CD14-positive monocyte (primary cell): ENCODE results near the gene OR1L6. TPM values are rescaled to one million over a fixed set of nuclear protein-coding genes. Genes with fewer than 3 reads are reported as not detected.

Experiments
- DNase-seq, 3 donors: peaks; one replicate each; pipeline ENCODE4 v3.0.0-alpha.2; 2011 to 2022
- H2AFZ ChIP-seq: 2 replicates; pipeline ENCODE4 v1.6.0; 2012; ENCODE audit warnings: mild to moderate bottlenecking, low read depth, low read length, inconsistent platforms; ENCODE audit not compliant: insufficient read depth, poor library complexity, severe bottlenecking
- H3K27ac ChIP-seq, 2 donors: 1 replicate in 1 of 2; 2 replicates in 1 of 2; pipeline ENCODE4 v1.5.1; 2012 to 2013; ENCODE audit warnings: low read length in 2 of 2, control low read depth in 1 of 2, inconsistent platforms in 1 of 2, low read depth in 1 of 2, mild to moderate bottlenecking in 1 of 2
- H3K27me3 ChIP-seq, 2 donors: one replicate each; pipeline versions ENCODE4 v1.6.0 to v1.6.1; 2011 to 2013; ENCODE audit warnings: low read length in 2 of 2; ENCODE audit not compliant: control insufficient read depth in 2 of 2, insufficient read depth in 2 of 2
- H3K36me3 ChIP-seq, 2 donors: replicated peaks in 1 of 2; 1 replicate in 1 of 2; 2 replicates in 1 of 2; pipeline versions ENCODE4 v1.5.1 to v1.6.1; 2012 to 2013; ENCODE audit warnings: low read length in 2 of 2, control low read depth in 1 of 2, inconsistent platforms in 1 of 2, mild to moderate bottlenecking in 1 of 2; ENCODE audit not compliant: insufficient read depth in 2 of 2, control insufficient read depth in 1 of 2
- H3K4me1 ChIP-seq, 2 donors: 1 replicate in 1 of 2; 2 replicates in 1 of 2; pipeline versions ENCODE4 v1.5.1 to v1.6.1; 2012 to 2013; ENCODE audit warnings: low read length in 2 of 2, control low read depth in 1 of 2, inconsistent platforms in 1 of 2, mild to moderate bottlenecking in 1 of 2, moderate library complexity in 1 of 2; ENCODE audit not compliant: insufficient read depth in 2 of 2, control insufficient read depth in 1 of 2
- H3K4me2 ChIP-seq: replicated peaks from 2 replicates; pipeline ENCODE3; 2012; ENCODE audit warnings: low read length, moderate library complexity, mild to moderate bottlenecking; ENCODE audit not compliant: poor library complexity, severe bottlenecking; ENCODE audit errors: extremely low read depth
- H3K4me3 ChIP-seq, 3 experiments: fragments of 200-600 bp in 1 of 3; sonication (generic) in 1 of 3; replicated peaks in 1 of 3; 1 replicate in 2 of 3; 2 replicates in 1 of 3; pipeline ENCODE4 v1.5.1; 2011 to 2013; ENCODE audit warnings: low read length in 3 of 3, mild to moderate bottlenecking in 3 of 3, control low read depth in 2 of 3, low read depth in 2 of 3, inconsistent platforms in 1 of 3, moderate library complexity in 1 of 3
- H3K79me2 ChIP-seq: 2 replicates; pipeline ENCODE4 v1.6.0; 2012; ENCODE audit warnings: mild to moderate bottlenecking, control low read depth, inconsistent platforms, low read length, moderate library complexity; ENCODE audit not compliant: insufficient read depth
- H3K9ac ChIP-seq: 2 replicates; pipeline ENCODE4 v1.6.0; 2017; ENCODE audit warnings: low read length, mild to moderate bottlenecking; ENCODE audit not compliant: insufficient read depth, poor library complexity, severe bottlenecking
- H3K9me3 ChIP-seq, 2 donors: replicated peaks in 1 of 2; 1 replicate in 1 of 2; 2 replicates in 1 of 2; pipeline versions ENCODE4 v1.5.1 to v1.6.1; 2012 to 2013; ENCODE audit warnings: low read length in 2 of 2, control low read depth in 1 of 2; ENCODE audit not compliant: control insufficient read depth in 1 of 2, insufficient read depth in 1 of 2
- H4K20me1 ChIP-seq: 2 replicates; pipeline ENCODE4 v1.6.0; 2012; ENCODE audit warnings: mild to moderate bottlenecking, low read length, control low read depth, moderate library complexity; ENCODE audit not compliant: insufficient read depth
- H3K27ac Mint-ChIP-seq, 7 donors: one replicate each; pipeline ENCODE4 v1.8.0; 2020; ENCODE audit warnings: mild to moderate bottlenecking in 7 of 7, mixed read lengths in 7 of 7, moderate library complexity in 6 of 7, inconsistent platforms in 2 of 7
- H3K27me3 Mint-ChIP-seq, 3 donors: one replicate each; pipeline ENCODE4 v1.8.0; 2021 to 2022; ENCODE audit warnings: low read depth in 3 of 3, mild to moderate bottlenecking in 3 of 3, mixed read lengths in 3 of 3, moderate library complexity in 3 of 3, inconsistent platforms in 1 of 3
- H3K36me3 Mint-ChIP-seq, 2 donors: one replicate each; pipeline ENCODE4 v1.8.0; 2020; ENCODE audit warnings: mixed read lengths in 2 of 2, inconsistent platforms in 1 of 2, mild to moderate bottlenecking in 1 of 2
- H3K4me1 Mint-ChIP-seq: one replicate; pipeline ENCODE4 v1.8.0; 2020; ENCODE audit warnings: mild to moderate bottlenecking, mixed read lengths
- H3K4me3 Mint-ChIP-seq, 2 donors: one replicate each; pipeline ENCODE4 v1.8.0; 2020; ENCODE audit warnings: mild to moderate bottlenecking in 2 of 2, mixed read lengths in 2 of 2, moderate library complexity in 1 of 2
- H3K9me3 Mint-ChIP-seq, 7 donors: one replicate each; pipeline ENCODE4 v1.8.0; 2020 to 2022; ENCODE audit warnings: mixed read lengths in 7 of 7, mild to moderate bottlenecking in 6 of 7, moderate library complexity in 6 of 7, inconsistent platforms in 2 of 7
- WGBS: methylation state at CpG from one replicate; pipeline ENCODE4 v1.1.5; 2013; ENCODE audit warnings: missing lambda C conversion rate; ENCODE audit not compliant: insufficient coverage; 5-methylcytosine and 5-hydroxymethylcytosine counted together
- intact Hi-C, 2 donors: fragments of 100-400 bp; cut with micrococcal nuclease; formaldehyde crosslinking; loops; one replicate each; pipeline versions ENCODE4 v1.15.0 to v1.15.1; 2023
- polyA plus RNA-seq, 3 donors: library from polyadenylated mRNA; depleted of rRNA in 1 of 3; unstranded in 2 of 3; stranded (reverse) in 1 of 3; fragments of 300-500 nt in 2 of 3; fragments of >200 nt in 1 of 3; fragmentation: Illumina TruSeq in 2 of 3; gene quantifications; 1 replicate in 2 of 3; 2 replicates in 1 of 3; pipeline ENCODE4 v1.2.3, GENCODE V29; 2012 to 2021
- TF ChIP-seq, protein P1 (sequence below): fragments of 200-600 bp; IDR thresholded peaks from one replicate; pipeline ENCODE4 v1.8.0; 2022; ENCODE audit warnings: antibody characterized with exemption, mild to moderate bottlenecking

The OR1L6 gene
- polyA plus RNA-seq, 3 donors, result not detected

GRCh38 chr9:122723690-122724089 is 18.4 kb upstream of the OR1L6 start, which contains the start of gene OR1L4:
Gene OR1L4 (plus strand): TSS chr9:122723990. CDS start chr9:122723990, 0 bp downstream.
- Histone ChIP-seq H3K79me2 (no peaks in the 10 kb centered on the region), H4K20me1 (no peaks in the 10 kb centered on the region), H3K4me3 (no peak within 1 kb of the TSS), H3K9me3 (peaks cover 29 to 48% of the 10 kb centered on the region in 2 donors), H3K27ac (no peak within 1 kb of the TSS), H3K4me2 (no peak within 1 kb of the TSS), H3K4me1 (no peaks in the 10 kb centered on the region), H3K9ac (no peak within 1 kb of the TSS), H3K27me3 (no peaks in the 10 kb centered on the region), H3K36me3 (no peaks in the 10 kb centered on the region), H2AFZ (no peak within 1 kb of the TSS)
- Mint-ChIP-seq H3K9me3 (peaks cover 16 to 51% (median 45%) of the 10 kb centered on the region in 7 donors), H3K36me3 (no peaks in the 10 kb centered on the region), H3K4me1 (no peaks in the 10 kb centered on the region), H3K27ac (peak within 1 kb of the TSS in 1 of 7 donors; percentile 19), H3K4me3 (no peak within 1 kb of the TSS), H3K27me3 (no peaks in the 10 kb centered on the region)
- TF ChIP-seq, protein P1, sequence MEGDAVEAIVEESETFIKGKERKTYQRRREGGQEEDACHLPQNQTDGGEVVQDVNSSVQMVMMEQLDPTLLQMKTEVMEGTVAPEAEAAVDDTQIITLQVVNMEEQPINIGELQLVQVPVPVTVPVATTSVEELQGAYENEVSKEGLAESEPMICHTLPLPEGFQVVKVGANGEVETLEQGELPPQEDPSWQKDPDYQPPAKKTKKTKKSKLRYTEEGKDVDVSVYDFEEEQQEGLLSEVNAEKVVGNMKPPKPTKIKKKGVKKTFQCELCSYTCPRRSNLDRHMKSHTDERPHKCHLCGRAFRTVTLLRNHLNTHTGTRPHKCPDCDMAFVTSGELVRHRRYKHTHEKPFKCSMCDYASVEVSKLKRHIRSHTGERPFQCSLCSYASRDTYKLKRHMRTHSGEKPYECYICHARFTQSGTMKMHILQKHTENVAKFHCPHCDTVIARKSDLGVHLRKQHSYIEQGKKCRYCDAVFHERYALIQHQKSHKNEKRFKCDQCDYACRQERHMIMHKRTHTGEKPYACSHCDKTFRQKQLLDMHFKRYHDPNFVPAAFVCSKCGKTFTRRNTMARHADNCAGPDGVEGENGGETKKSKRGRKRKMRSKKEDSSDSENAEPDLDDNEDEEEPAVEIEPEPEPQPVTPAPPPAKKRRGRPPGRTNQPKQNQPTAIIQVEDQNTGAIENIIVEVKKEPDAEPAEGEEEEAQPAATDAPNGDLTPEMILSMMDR, result no peak
- WGBS, result no CpG with 5 or more reads among the region's 1 CpG
- DNase-seq, result no peak
- intact Hi-C loops, result no loop called here

- no peak overlapping the region for H3K4me2 ChIP-seq
- Mint-ChIP-seq H3K36me3 (no peaks in the 10 kb centered on the region), H3K27me3 (no peaks in the 10 kb centered on the region), H3K27ac (no peak overlapping the region), H3K4me3 (no peak overlapping the region), H3K9me3 (peaks cover 21 to 46% (median 28%) of the 10 kb centered on the region in 7 donors), H3K4me1 (no peaks in the 10 kb centered on the region)
- DNase-seq, result no peak
- H3K27me3 ChIP-seq, result no peaks in the 10 kb centered on the region
- H2AFZ ChIP-seq, result no peak overlapping the region
- H3K4me3 ChIP-seq, result no peak overlapping the region
- H3K9me3 ChIP-seq, result peaks cover 12 to 19% of the 10 kb centered on the region in 2 donors
- no CpG with 5 or more reads among the region's 2 CpGs for WGBS
- intact Hi-C loops, result no loop called here
- no peak overlapping the region for H3K9ac ChIP-seq
- H3K36me3 ChIP-seq, result no peaks in the 10 kb centered on the region
- H4K20me1 ChIP-seq, result no peaks in the 10 kb centered on the region
- H3K79me2 ChIP-seq, result no peaks in the 10 kb centered on the region
- H3K4me1 ChIP-seq, result no peaks in the 10 kb centered on the region
- TF ChIP-seq, protein P1, result no peak
- H3K27ac ChIP-seq, result no peak overlapping the region
These were observed 12.7 kb downstream of the OR1L6 start for GRCh38 chr9:122754825-122755224.
